ENCODE data around the gene WDFY1.

DNA sequence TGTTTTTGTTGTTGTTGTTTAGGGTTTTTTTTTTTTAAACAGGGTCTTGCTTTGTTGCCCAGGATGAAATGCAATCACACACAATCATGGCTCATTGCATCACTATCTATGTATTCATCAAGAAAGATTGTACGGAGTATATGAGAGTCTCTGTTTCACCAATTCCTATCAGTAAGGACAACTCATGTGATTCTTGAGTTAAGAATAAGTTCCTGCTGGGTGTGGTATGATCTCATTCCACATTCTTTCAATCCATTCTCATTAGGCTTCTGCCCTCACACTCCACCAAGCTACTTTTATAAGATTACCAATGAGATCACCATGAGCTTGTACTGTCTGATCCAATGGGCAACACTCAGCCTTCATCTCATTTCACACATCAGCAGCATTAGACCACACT is 98.6 kb downstream of the WDFY1 start:
- no peak for TF ChIP-seq PRDM1 (tag by site-specific recombination; IDR thresholded peaks at IDR 0.05)
- TF ChIP-seq, protein P1, sequence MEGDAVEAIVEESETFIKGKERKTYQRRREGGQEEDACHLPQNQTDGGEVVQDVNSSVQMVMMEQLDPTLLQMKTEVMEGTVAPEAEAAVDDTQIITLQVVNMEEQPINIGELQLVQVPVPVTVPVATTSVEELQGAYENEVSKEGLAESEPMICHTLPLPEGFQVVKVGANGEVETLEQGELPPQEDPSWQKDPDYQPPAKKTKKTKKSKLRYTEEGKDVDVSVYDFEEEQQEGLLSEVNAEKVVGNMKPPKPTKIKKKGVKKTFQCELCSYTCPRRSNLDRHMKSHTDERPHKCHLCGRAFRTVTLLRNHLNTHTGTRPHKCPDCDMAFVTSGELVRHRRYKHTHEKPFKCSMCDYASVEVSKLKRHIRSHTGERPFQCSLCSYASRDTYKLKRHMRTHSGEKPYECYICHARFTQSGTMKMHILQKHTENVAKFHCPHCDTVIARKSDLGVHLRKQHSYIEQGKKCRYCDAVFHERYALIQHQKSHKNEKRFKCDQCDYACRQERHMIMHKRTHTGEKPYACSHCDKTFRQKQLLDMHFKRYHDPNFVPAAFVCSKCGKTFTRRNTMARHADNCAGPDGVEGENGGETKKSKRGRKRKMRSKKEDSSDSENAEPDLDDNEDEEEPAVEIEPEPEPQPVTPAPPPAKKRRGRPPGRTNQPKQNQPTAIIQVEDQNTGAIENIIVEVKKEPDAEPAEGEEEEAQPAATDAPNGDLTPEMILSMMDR (tag by site-specific recombination; IDR thresholded peaks at IDR 0.05) = no peak
